HCT116 (cell line): ENCODE results near the gene AAMP. TPM values are rescaled to one million over a fixed set of nuclear protein-coding genes. Genes with fewer than 3 reads are reported as not detected.

Source experiments
- ATAC-seq: fragments of 200-7000 bp; cut with Tn5 transposase; 2 replicates; pipeline ENCODE4 v1.9.1; 2020; ENCODE audit warnings: mild to moderate bottlenecking, moderate library complexity
- BruUV-seq: library from RNA; stranded (reverse); fragments of 400-500 nt; replicated peaks from 2 replicates; lab custom pipeline; 2021; lab: Mats Ljungman, UMichigan
- CTCF ChIA-PET: fragments of 300-600 bp; sonication (Branson Sonifier 250); formaldehyde crosslinking; loops from one replicate; lab custom pipeline; 2021; ENCODE audit warnings: antibody characterized with exemption; lab: Charles Lee
- POLR2A ChIA-PET: fragments of 300-600, 350-600 bp; sonication (Branson Sonifier 250); formaldehyde crosslinking; loops from one replicate; lab custom pipeline; 2021; ENCODE audit warnings: antibody characterized with exemption; lab: Charles Lee
- RAD21 ChIA-PET, 2 experiments: fragments of 300-600 bp; sonication (Branson Sonifier 250); formaldehyde crosslinking; loops; one replicate each; lab custom pipeline; 2023; ENCODE audit warnings: low total read pairs in 2 of 2; ENCODE audit not compliant: uncharacterized antibody in 2 of 2, unreplicated experiment in 2 of 2, low non-redundant PET in 1 of 2; lab: Charles Lee
- DNase-seq: peaks from one replicate; pipeline ENCODE4 v3.0.0-alpha.2; 2010; ENCODE audit warnings: low read depth, low spot score
- H2AFZ ChIP-seq: fragments of 200-600 bp; shearing (Covaris generic), sonication (generic); 2 replicates; pipeline ENCODE4 v1.6.1; 2017; ENCODE audit warnings: low read depth, mixed run types, mixed read lengths, antibody characterized with exemption, low read length; ENCODE audit not compliant: poor library complexity, severe bottlenecking
- H3K27ac ChIP-seq: 2 replicates; pipeline ENCODE4 v1.5.1; 2012; ENCODE audit warnings: low read depth, low read length
- H3K27me3 ChIP-seq: fragments of 200-600 bp; sonication (generic); 2 replicates; pipeline ENCODE4 v1.6.1; 2016; ENCODE audit warnings: mixed run types, low read length, mixed read lengths; ENCODE audit not compliant: insufficient read depth
- H3K36me3 ChIP-seq, 2 experiments: fragments of 200-500 bp in 1 of 2; fragments of 200-600 bp in 1 of 2; sonication (Bioruptor generic) in 1 of 2; sonication (generic) in 1 of 2; 2 replicates each; pipeline versions ENCODE4 v1.5.1 to v1.6.1; 2014 to 2016; ENCODE audit warnings: low read length in 2 of 2, inconsistent platforms in 1 of 2, mixed read lengths in 1 of 2, mixed run types in 1 of 2; ENCODE audit not compliant: insufficient read depth in 2 of 2, control insufficient read depth in 1 of 2
- H3K4me1 ChIP-seq, 2 experiments: fragments of 200-600 bp in 1 of 2; sonication (generic) in 1 of 2; 2 replicates each; pipeline versions ENCODE4 v1.5.1 to v1.6.1; 2012 to 2017; ENCODE audit warnings: low read length in 2 of 2, inconsistent platforms in 1 of 2, mild to moderate bottlenecking in 1 of 2, mixed read lengths in 1 of 2, mixed run types in 1 of 2, moderate library complexity in 1 of 2; ENCODE audit not compliant: insufficient read depth in 2 of 2, control insufficient read depth in 1 of 2
- H3K4me2 ChIP-seq: fragments of 200-600 bp; sonication (generic); 2 replicates; pipeline ENCODE4 v1.6.1; 2017; ENCODE audit warnings: mixed run types, low read length, mixed read lengths
- H3K4me3 ChIP-seq, 2 experiments: fragments of 200-600 bp in 1 of 2; sonication (generic) in 1 of 2; replicated peaks in 1 of 2; 2 replicates each; pipeline ENCODE4 v1.5.1; 2011 to 2016; ENCODE audit warnings: low read length in 2 of 2, control low read depth in 1 of 2, low read depth in 1 of 2, mild to moderate bottlenecking in 1 of 2, mixed read lengths in 1 of 2, mixed run types in 1 of 2
- H3K79me2 ChIP-seq: fragments of 200-600 bp; sonication (generic); 2 replicates; pipeline ENCODE4 v1.6.1; 2017; ENCODE audit warnings: mild to moderate bottlenecking, mixed run types, low read length, moderate library complexity, mixed read lengths; ENCODE audit not compliant: insufficient read depth
- H3K9ac ChIP-seq: fragments of 200-600 bp; sonication (generic); 2 replicates; pipeline ENCODE4 v1.6.1; 2016; ENCODE audit warnings: low read length, mixed read lengths
- H3K9me2 ChIP-seq: fragments of 200-600 bp; sonication (generic), shearing (Covaris generic); 2 replicates; pipeline ENCODE4 v1.6.1; 2017; ENCODE audit warnings: mixed run types, mild to moderate bottlenecking, moderate library complexity; ENCODE audit not compliant: insufficient read depth
- H3K9me3 ChIP-seq, 2 experiments: fragments of 200-500 bp in 1 of 2; fragments of 200-600 bp in 1 of 2; sonication (Bioruptor generic) in 1 of 2; sonication (generic) in 1 of 2; 2 replicates each; pipeline ENCODE4 v1.6.1; 2014 to 2017; ENCODE audit warnings: low read length in 2 of 2, mixed read lengths in 2 of 2, inconsistent platforms in 1 of 2, low read depth in 1 of 2, mild to moderate bottlenecking in 1 of 2, mixed run types in 1 of 2, moderate library complexity in 1 of 2; ENCODE audit not compliant: control insufficient read depth in 1 of 2, insufficient read depth in 1 of 2
- H4K20me1 ChIP-seq: fragments of 200-600 bp; sonication (generic), shearing (Covaris generic); 2 replicates; pipeline ENCODE4 v1.6.1; 2017; ENCODE audit warnings: mixed run types, mild to moderate bottlenecking, moderate library complexity; ENCODE audit not compliant: insufficient read depth
- CBX3 ChIP-seq: IDR thresholded peaks from 2 replicates; pipeline ENCODE4 v1.6.1; 2012; ENCODE audit warnings: low read depth
- ELF1 ChIP-seq: IDR thresholded peaks from 2 replicates; pipeline ENCODE4 v1.6.1; 2012; ENCODE audit warnings: low read depth, borderline replicate concordance
- EZH2 ChIP-seq: fragments of 200-600 bp; sonication (generic); IDR thresholded peaks from 2 replicates; pipeline ENCODE4 v1.6.1; 2017; ENCODE audit warnings: antibody characterized with exemption, mixed run types
- POLR2A ChIP-seq: IDR thresholded peaks from 2 replicates; pipeline ENCODE4 v1.7.0; 2011; ENCODE audit warnings: borderline replicate concordance; ENCODE audit not compliant: insufficient read depth, insufficient read length; ENCODE audit errors: extremely low read depth
- POLR2AphosphoS5 ChIP-seq: IDR thresholded peaks from 2 replicates; pipeline ENCODE4 v1.6.1; 2011; ENCODE audit warnings: mild to moderate bottlenecking, low read depth, low read length, moderate library complexity
- RAD21 ChIP-seq: IDR thresholded peaks from 2 replicates; pipeline ENCODE4 v1.6.1; 2012; ENCODE audit warnings: low read depth, mild to moderate bottlenecking
- SIN3A ChIP-seq: IDR thresholded peaks from 2 replicates; pipeline ENCODE4 v1.6.1; 2012; ENCODE audit warnings: low read depth
- TCF7L2 ChIP-seq: IDR thresholded peaks from 2 replicates; pipeline ENCODE4 v1.7.0; 2011; ENCODE audit warnings: borderline replicate concordance, inconsistent platforms; ENCODE audit not compliant: insufficient read depth, insufficient read length; ENCODE audit errors: extremely low read depth
- YY1 ChIP-seq: IDR thresholded peaks from 2 replicates; pipeline ENCODE4 v1.6.1; 2011; ENCODE audit warnings: low read length, low read depth, moderate library complexity, mild to moderate bottlenecking; ENCODE audit not compliant: insufficient replicate concordance; ENCODE audit errors: extremely low read depth
- intact Hi-C: fragments of 100-400 bp; cut with micrococcal nuclease; formaldehyde crosslinking; loops from 2 replicates; pipeline ENCODE4 v1.10.0; 2022
- total RNA-seq: library from RNA; stranded (reverse); gene quantifications from one replicate; pipeline ENCODE4 v1.2.1, GENCODE V29; 2021; ENCODE audit not compliant: unreplicated experiment
- TF ChIP-seq, protein P1 (sequence below): IDR thresholded peaks from 2 replicates; pipeline ENCODE4 v1.6.1; 2012
- TF ChIP-seq, protein P2 (sequence below), 3 experiments: fragments of 200-600 bp in 1 of 3; sonication (generic) in 1 of 3; IDR thresholded peaks in 2 of 3; conservative IDR thresholded peaks in 1 of 3; 2 replicates each; pipeline ENCODE4 v1.5.1; 2012 to 2017; ENCODE audit warnings: low read depth in 2 of 3, low read length in 2 of 3, antibody characterized with exemption in 1 of 3, borderline replicate concordance in 1 of 3, control low read depth in 1 of 3, mild to moderate bottlenecking in 1 of 3, mixed read lengths in 1 of 3, mixed run types in 1 of 3, moderate library complexity in 1 of 3; ENCODE audit not compliant: insufficient read depth in 1 of 3
- TF ChIP-seq, protein P3 (sequence below): IDR thresholded peaks from 2 replicates; pipeline ENCODE4 v1.6.1; 2012
- TF ChIP-seq, protein P4 (sequence below): IDR thresholded peaks from 2 replicates; pipeline ENCODE4 v1.6.1; 2011; ENCODE audit warnings: mild to moderate bottlenecking, low read length, moderate library complexity; ENCODE audit not compliant: insufficient replicate concordance; ENCODE audit errors: extremely low read depth

The AAMP gene
- total RNA-seq, 1 experiment from 2014 or later = 111 TPM

DNA sequence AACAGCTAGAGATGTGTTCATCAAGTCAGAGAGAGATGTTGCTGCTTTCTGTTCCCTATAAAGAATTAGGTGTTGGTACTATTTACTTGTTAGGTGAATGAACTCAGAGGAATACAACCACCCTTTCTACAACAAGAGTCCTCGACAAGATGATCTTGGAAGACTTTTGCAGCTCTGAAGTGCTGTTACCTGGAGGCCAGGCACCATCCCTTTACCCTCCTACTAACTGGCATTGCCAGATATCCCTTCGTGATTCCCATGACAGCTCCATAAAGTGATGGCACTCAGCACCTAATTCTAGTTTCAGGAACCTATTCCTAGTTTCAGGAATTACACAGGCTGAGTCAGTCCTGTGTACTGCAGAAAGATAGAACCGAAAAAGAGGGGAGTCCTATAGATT lies 43.0 kb downstream of the AAMP start:
- ChIA-PET POLR2A (no interaction called here), RAD21 (no interaction called here)
- Histone ChIP-seq H4K20me1 (no peaks in the 10 kb centered on the region), H3K4me3 (no peak overlapping the region), H2AFZ (no peak overlapping the region), H3K4me1 (peaks cover 26 to 30% of the 10 kb centered on the region in 2 experiments), H3K79me2 (peaks cover 79% of the 10 kb centered on the region), H3K9me2 (no peaks in the 10 kb centered on the region)
- no peak for DNase-seq
- intact Hi-C loops = no loop called here
- TF ChIP-seq POLR2AphosphoS5 (no peak), ELF1 (no peak), CBX3 (no peak), YY1 (no peak), POLR2A (no peak), TCF7L2 (no peak), EZH2 (no peak), RAD21 (no peak), SIN3A (no peak)
- TF ChIP-seq, protein P1, sequence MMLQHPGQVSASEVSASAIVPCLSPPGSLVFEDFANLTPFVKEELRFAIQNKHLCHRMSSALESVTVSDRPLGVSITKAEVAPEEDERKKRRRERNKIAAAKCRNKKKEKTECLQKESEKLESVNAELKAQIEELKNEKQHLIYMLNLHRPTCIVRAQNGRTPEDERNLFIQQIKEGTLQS = no peak
- TF ChIP-seq, protein P2, sequence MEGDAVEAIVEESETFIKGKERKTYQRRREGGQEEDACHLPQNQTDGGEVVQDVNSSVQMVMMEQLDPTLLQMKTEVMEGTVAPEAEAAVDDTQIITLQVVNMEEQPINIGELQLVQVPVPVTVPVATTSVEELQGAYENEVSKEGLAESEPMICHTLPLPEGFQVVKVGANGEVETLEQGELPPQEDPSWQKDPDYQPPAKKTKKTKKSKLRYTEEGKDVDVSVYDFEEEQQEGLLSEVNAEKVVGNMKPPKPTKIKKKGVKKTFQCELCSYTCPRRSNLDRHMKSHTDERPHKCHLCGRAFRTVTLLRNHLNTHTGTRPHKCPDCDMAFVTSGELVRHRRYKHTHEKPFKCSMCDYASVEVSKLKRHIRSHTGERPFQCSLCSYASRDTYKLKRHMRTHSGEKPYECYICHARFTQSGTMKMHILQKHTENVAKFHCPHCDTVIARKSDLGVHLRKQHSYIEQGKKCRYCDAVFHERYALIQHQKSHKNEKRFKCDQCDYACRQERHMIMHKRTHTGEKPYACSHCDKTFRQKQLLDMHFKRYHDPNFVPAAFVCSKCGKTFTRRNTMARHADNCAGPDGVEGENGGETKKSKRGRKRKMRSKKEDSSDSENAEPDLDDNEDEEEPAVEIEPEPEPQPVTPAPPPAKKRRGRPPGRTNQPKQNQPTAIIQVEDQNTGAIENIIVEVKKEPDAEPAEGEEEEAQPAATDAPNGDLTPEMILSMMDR (IDR thresholded peaks at IDR 0.05 in 2 of 3, conservative IDR thresholded peaks at IDR 0.05 in 1 of 3; ENCODE audit: borderline replicate concordance in 1 of 3, insufficient read depth in 1 of 3, low read depth in 2 of 3, low read length in 2 of 3) = no peak
- TF ChIP-seq, protein P3, sequence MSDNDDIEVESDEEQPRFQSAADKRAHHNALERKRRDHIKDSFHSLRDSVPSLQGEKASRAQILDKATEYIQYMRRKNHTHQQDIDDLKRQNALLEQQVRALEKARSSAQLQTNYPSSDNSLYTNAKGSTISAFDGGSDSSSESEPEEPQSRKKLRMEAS = no peak
- TF ChIP-seq, protein P4, sequence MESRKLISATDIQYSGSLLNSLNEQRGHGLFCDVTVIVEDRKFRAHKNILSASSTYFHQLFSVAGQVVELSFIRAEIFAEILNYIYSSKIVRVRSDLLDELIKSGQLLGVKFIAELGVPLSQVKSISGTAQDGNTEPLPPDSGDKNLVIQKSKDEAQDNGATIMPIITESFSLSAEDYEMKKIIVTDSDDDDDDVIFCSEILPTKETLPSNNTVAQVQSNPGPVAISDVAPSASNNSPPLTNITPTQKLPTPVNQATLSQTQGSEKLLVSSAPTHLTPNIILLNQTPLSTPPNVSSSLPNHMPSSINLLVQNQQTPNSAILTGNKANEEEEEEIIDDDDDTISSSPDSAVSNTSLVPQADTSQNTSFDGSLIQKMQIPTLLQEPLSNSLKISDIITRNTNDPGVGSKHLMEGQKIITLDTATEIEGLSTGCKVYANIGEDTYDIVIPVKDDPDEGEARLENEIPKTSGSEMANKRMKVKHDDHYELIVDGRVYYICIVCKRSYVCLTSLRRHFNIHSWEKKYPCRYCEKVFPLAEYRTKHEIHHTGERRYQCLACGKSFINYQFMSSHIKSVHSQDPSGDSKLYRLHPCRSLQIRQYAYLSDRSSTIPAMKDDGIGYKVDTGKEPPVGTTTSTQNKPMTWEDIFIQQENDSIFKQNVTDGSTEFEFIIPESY = no peak
- TF ChIP-seq, all 23 proteins: peak for 0
- H3K27me3 ChIP-seq = no peaks in the 10 kb centered on the region
- H3K4me2 ChIP-seq = no peak overlapping the region
- H3K9ac ChIP-seq = no peak overlapping the region
- no peaks in the 10 kb centered on the region for H3K9me3 ChIP-seq
- no peak for ATAC-seq
- peaks cover 40 to 42% of the 10 kb centered on the region in 2 experiments; a peak in 3 of 4 replicates for H3K36me3 ChIP-seq
- CTCF ChIA-PET = interaction anchor here (1.0 kb wide), 1 partner anchor 31 kb away, joined by 3 read pairs; no protein-coding TSS in a partner anchor
- BruUV-seq = no TSS peak
- H3K27ac ChIP-seq = no peak overlapping the region
